SKM-1 treated with dmso at 0.1 percent for 144 hours (cell line): Measurements from ENCODE around the gene TACO1.

Experiments used
- DNase-seq: peaks from one replicate; lab custom pipeline; 2025; ENCODE audit not compliant: unreplicated experiment; lab: John Stamatoyannopoulos, UW

The TACO1 gene

GRCh38 chr17:63635787-63636186 lies 35.1 kb downstream of the TACO1 start:
- DNase-seq = no peak

- no peak for DNase-seq
These were observed 38.4 kb downstream of the TACO1 start for GRCh38 chr17:63639125-63639524.

GRCh38 chr17:63640038-63640437 lies 39.3 kb downstream of the TACO1 start:
- DNase-seq = no peak

GRCh38 chr17:63641692-63642448 lies 41.2 kb downstream of the TACO1 start:
- peak; percentile 94 for DNase-seq

GRCh38 chr17:63644846-63645245 lies 44.2 kb downstream of the TACO1 start:
- DNase-seq = no peak

GRCh38 chr17:63645775-63646487 lies 45.2 kb downstream of the TACO1 start:
- no peak for DNase-seq

- DNase-seq = peak; percentile 57
These were observed 45.8 kb downstream of the TACO1 start for GRCh38 chr17:63646488-63646806.

- DNase-seq = no peak
These were observed 46.5 kb downstream of the TACO1 start for GRCh38 chr17:63647065-63647725.

- no peak for DNase-seq
These were observed 47.2 kb downstream of the TACO1 start for GRCh38 chr17:63647936-63648335.

GRCh38 chr17:63649813-63650212 lies 49.1 kb downstream of the TACO1 start:
- DNase-seq = peak; percentile 46

- peak; percentile 11 for DNase-seq
These were observed 51.4 kb downstream of the TACO1 start for GRCh38 chr17:63652106-63652505.

GRCh38 chr17:63653050-63653449 lies 52.4 kb downstream of the TACO1 start:
- no peak for DNase-seq

GRCh38 chr17:63657786-63658185 lies 57.1 kb downstream of the TACO1 start:
- DNase-seq = no peak
